H9 (cell line): ENCODE data around the gene CSNK1G1. TPM values are rescaled to one million over a fixed set of nuclear protein-coding genes. Genes with fewer than 3 reads are reported as not detected.

ENCODE experiments used
- DNase-seq: peaks from one replicate; pipeline ENCODE4 v3.0.0-alpha.2; 2017
- H2AFZ ChIP-seq: one replicate; pipeline ENCODE4 v1.6.1; 2013; ENCODE audit warnings: mild to moderate bottlenecking, low read length, control low read depth, moderate library complexity
- H2AK5ac ChIP-seq: 2 replicates; pipeline ENCODE4 v1.6.1; 2013; ENCODE audit warnings: low read length, control low read depth, mixed read lengths; ENCODE audit not compliant: insufficient read length
- H2BK120ac ChIP-seq: one replicate; pipeline ENCODE4 v1.6.1; 2013; ENCODE audit warnings: low read depth, mild to moderate bottlenecking, low read length, control low read depth, inconsistent platforms; ENCODE audit not compliant: poor library complexity, severe bottlenecking
- H2BK12ac ChIP-seq: 2 replicates; pipeline ENCODE4 v1.6.1; 2013; ENCODE audit warnings: low read length, control low read depth, mixed read lengths, low read depth; ENCODE audit not compliant: insufficient read length
- H2BK15ac ChIP-seq: 2 replicates; pipeline ENCODE4 v1.6.1; 2013; ENCODE audit warnings: low read depth, low read length, control low read depth
- H2BK20ac ChIP-seq: one replicate; pipeline ENCODE4 v1.6.1; 2013; ENCODE audit warnings: low read depth, mild to moderate bottlenecking, low read length, control low read depth, inconsistent platforms; ENCODE audit not compliant: poor library complexity, severe bottlenecking
- H2BK5ac ChIP-seq: 2 replicates; pipeline ENCODE4 v1.6.1; 2013; ENCODE audit warnings: low read length, control low read depth, mixed read lengths; ENCODE audit not compliant: insufficient read length
- H3K14ac ChIP-seq: 2 replicates; pipeline ENCODE4 v1.6.1; 2013; ENCODE audit warnings: low read length, control low read depth; ENCODE audit not compliant: insufficient read depth
- H3K18ac ChIP-seq: 2 replicates; pipeline ENCODE4 v1.6.1; 2013; ENCODE audit warnings: low read depth, mild to moderate bottlenecking, mixed read lengths, low read length, control low read depth; ENCODE audit not compliant: insufficient read length
- H3K23ac ChIP-seq: 2 replicates; pipeline ENCODE4 v1.6.1; 2013; ENCODE audit warnings: low read length, control low read depth, mixed read lengths, low read depth; ENCODE audit not compliant: insufficient read length
- H3K23me2 ChIP-seq: 2 replicates; pipeline ENCODE4 v1.6.1; 2013; ENCODE audit warnings: low read depth, mild to moderate bottlenecking, mixed read lengths, low read length, control low read depth; ENCODE audit not compliant: insufficient read length, poor library complexity, severe bottlenecking
- H3K27ac ChIP-seq: 2 replicates; pipeline ENCODE4 v1.5.1; 2013; ENCODE audit warnings: low read length, control low read depth, mixed read lengths, low read depth; ENCODE audit not compliant: insufficient read length
- H3K27me3 ChIP-seq: 2 replicates; pipeline ENCODE4 v1.6.1; 2013; ENCODE audit warnings: low read length, control low read depth, inconsistent platforms; ENCODE audit not compliant: insufficient read depth
- H3K4ac ChIP-seq: 2 replicates; pipeline ENCODE4 v1.6.1; 2013; ENCODE audit warnings: low read depth, mild to moderate bottlenecking, control low read depth, inconsistent platforms, low read length, moderate library complexity
- H3K4me1 ChIP-seq: 2 replicates; pipeline ENCODE4 v1.6.1; 2013; ENCODE audit warnings: low read length, control low read depth, inconsistent platforms; ENCODE audit not compliant: insufficient read depth
- H3K4me2 ChIP-seq: 2 replicates; pipeline ENCODE4 v1.6.1; 2013; ENCODE audit warnings: low read length, control low read depth, mixed read lengths; ENCODE audit not compliant: insufficient read length, insufficient read depth
- H3K56ac ChIP-seq: 2 replicates; pipeline ENCODE4 v1.6.1; 2013; ENCODE audit warnings: low read depth, mild to moderate bottlenecking, mixed read lengths, low read length, control low read depth; ENCODE audit not compliant: insufficient read length
- H3K79me1 ChIP-seq: 2 replicates; pipeline ENCODE4 v1.6.1; 2013; ENCODE audit warnings: low read depth, mild to moderate bottlenecking, moderate library complexity, low read length, control low read depth, inconsistent platforms; ENCODE audit not compliant: insufficient read depth, poor library complexity, severe bottlenecking
- H3K79me2 ChIP-seq: 2 replicates; pipeline ENCODE4 v1.6.1; 2013; ENCODE audit warnings: low read length, control low read depth, inconsistent platforms; ENCODE audit not compliant: insufficient read depth
- H3K9ac ChIP-seq: 2 replicates; pipeline ENCODE4 v1.6.1; 2013; ENCODE audit warnings: low read length, control low read depth, mixed read lengths; ENCODE audit not compliant: insufficient read length; ENCODE audit errors: extremely low read depth
- H3K9me3 ChIP-seq: one replicate; pipeline ENCODE4 v1.6.1; 2013; ENCODE audit warnings: low read depth, low read length, inconsistent platforms; ENCODE audit not compliant: control insufficient read depth
- H3T11ph ChIP-seq: one replicate; pipeline ENCODE4 v1.6.1; 2013; ENCODE audit warnings: mild to moderate bottlenecking, low read length, control low read depth, inconsistent platforms
- H4K20me1 ChIP-seq: one replicate; pipeline ENCODE4 v1.6.1; 2013; ENCODE audit not compliant: control insufficient read depth, insufficient read length, insufficient read depth
- H4K5ac ChIP-seq: 2 replicates; pipeline ENCODE4 v1.6.1; 2013; ENCODE audit warnings: low read depth, mild to moderate bottlenecking, mixed read lengths, low read length, control low read depth; ENCODE audit not compliant: insufficient read length
- H4K8ac ChIP-seq: replicated peaks from 2 replicates; pipeline ENCODE4 v1.6.1; 2013; ENCODE audit warnings: low read length, control low read depth, mixed read lengths, low read depth; ENCODE audit not compliant: insufficient read length
- H4K91ac ChIP-seq: 2 replicates; pipeline ENCODE4 v1.6.1; 2013; ENCODE audit warnings: low read depth, mild to moderate bottlenecking, moderate library complexity, mixed read lengths, low read length, control low read depth; ENCODE audit not compliant: insufficient read length
- H3K27ac Mint-ChIP-seq, 3 experiments: 2 replicates in 2 of 3; 3 replicates in 1 of 3; pipeline ENCODE4 v1.8.0; 2020 to 2021; ENCODE audit warnings: mixed read lengths in 3 of 3, mild to moderate bottlenecking in 1 of 3, moderate library complexity in 1 of 3
- H3K27me3 Mint-ChIP-seq: 2 replicates; pipeline ENCODE4 v1.8.0; 2021; ENCODE audit warnings: low read depth, mild to moderate bottlenecking, moderate library complexity, mixed read lengths
- H3K36me3 Mint-ChIP-seq, 3 experiments: 2 replicates in 2 of 3; 3 replicates in 1 of 3; pipeline ENCODE4 v1.8.0; 2020 to 2021; ENCODE audit warnings: low read depth in 3 of 3, mixed read lengths in 3 of 3; ENCODE audit not compliant: insufficient read depth in 1 of 3
- H3K4me1 Mint-ChIP-seq, 2 experiments: 2 replicates each; pipeline ENCODE4 v1.8.0; 2020; ENCODE audit warnings: mixed read lengths in 2 of 2
- H3K4me3 Mint-ChIP-seq, 2 experiments: 2 replicates in 1 of 2; 3 replicates in 1 of 2; pipeline ENCODE4 v1.8.0; 2020 to 2021; ENCODE audit warnings: mild to moderate bottlenecking in 2 of 2, mixed read lengths in 2 of 2, moderate library complexity in 1 of 2
- H3K9me3 Mint-ChIP-seq, 2 experiments: 2 replicates in 1 of 2; 3 replicates in 1 of 2; pipeline ENCODE4 v1.8.0; 2020; ENCODE audit warnings: mild to moderate bottlenecking in 2 of 2, mixed read lengths in 2 of 2, moderate library complexity in 1 of 2
- WGBS: extraction: QIAGEN DNeasy Blood & Tissue Kit; methylation state at CpG from one replicate; pipeline ENCODE4 v1.1.7; 2013; ENCODE audit warnings: missing lambda C conversion rate, low lambda C conversion rate, mixed read lengths; ENCODE audit not compliant: insufficient read length; ENCODE audit errors: extremely low coverage; 5-methylcytosine and 5-hydroxymethylcytosine counted together
- long read RNA-seq: library from polyadenylated mRNA; unstranded; transcript quantifications from one replicate; pipeline ENCODE4 v2.0.0, GENCODE V29; 2020
- total RNA-seq: library from RNA; stranded (reverse); gene quantifications from 2 replicates; pipeline ENCODE4 v1.2.1, GENCODE V29; 2021
- TF ChIP-seq, protein P1 (sequence below): fragments of 200-600 bp; sonication (generic); conservative IDR thresholded peaks from 3 replicates; pipeline ENCODE4 v1.8.0; 2021; ENCODE audit warnings: antibody characterized with exemption, mild to moderate bottlenecking

The CSNK1G1 gene
- 17.1 and 19.7 TPM in 2 replicates for total RNA-seq
- long read RNA-seq, full-length matches to known transcripts = 80 of 125 reads
- long read RNA-seq, partial matches to known transcripts = 7 of 125 reads
- long read RNA-seq, other reads (novel, unspliced or antisense) = 38 of 125 reads

DNA sequence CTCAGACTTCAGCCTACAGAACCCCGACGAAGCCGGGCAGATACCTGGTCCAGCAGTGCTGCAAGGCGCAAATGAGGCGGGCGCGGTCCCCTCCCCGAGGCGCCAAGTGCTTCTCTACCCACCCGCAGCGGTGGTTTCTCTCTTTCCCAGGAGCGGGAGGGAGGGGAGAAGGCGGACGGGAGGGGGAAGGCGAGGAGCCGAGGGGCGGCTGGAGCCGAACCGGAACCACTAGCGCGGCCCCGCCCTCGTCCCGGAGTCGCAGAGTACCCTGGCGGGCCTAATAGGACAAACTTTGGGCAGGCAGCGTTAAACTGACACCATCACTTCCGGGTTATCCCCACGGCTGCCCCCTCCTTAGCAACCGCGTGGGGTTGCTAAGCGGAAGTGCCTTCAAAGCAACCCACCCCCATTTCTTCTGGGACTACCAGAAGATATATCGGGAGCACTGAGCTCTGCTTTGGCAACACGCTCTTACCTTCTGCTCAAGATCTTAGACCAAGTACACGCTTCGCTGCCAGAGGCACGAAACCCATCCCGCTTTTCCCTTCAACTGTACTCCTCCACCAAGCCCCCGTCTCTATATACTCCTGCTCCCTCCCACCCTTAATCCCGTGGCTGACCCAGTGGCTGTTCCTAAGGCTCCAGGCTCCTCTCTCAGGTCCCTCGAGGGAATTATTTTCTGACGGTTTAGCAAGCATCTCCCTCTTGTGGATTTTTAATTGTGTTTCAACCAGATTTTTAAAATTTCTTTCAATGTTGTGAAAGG lies at the start of gene CSNK1G1:
Gene CSNK1G1, minus strand, starts transcription at position 230 of the 766 bp plus-strand sequence. CDS start 55,674 bp downstream, outside the sequence.
- Mint-ChIP-seq H3K4me3 (peak within 1 kb of the TSS; percentile 94 to 98), H3K4me1 (peaks cover 12% of the 10 kb centered on the region in 2 experiments), H3K36me3 (peaks cover 2 to 5% (median 4%) of the 10 kb centered on the region in 3 experiments; a peak in 4 of 7 replicates), H3K27ac (peak within 1 kb of the TSS; percentile 98 to 99 (median 98)), H3K9me3 (no peaks in the 10 kb centered on the region), H3K27me3 (no peaks in the 10 kb centered on the region)
- no peaks in the 10 kb centered on the region for H4K20me1 ChIP-seq
- H3K27ac ChIP-seq = no peak within 1 kb of the TSS
- H2BK5ac ChIP-seq = peak within 1 kb of the TSS; percentile 37
- H3K4me2 ChIP-seq = peak within 1 kb of the TSS; percentile 98
- no peak within 1 kb of the TSS for H3K4ac ChIP-seq
- peak within 1 kb of the TSS; percentile 49 for H4K5ac ChIP-seq
- no CpG with 5 or more reads among the region's 42 CpGs for WGBS
- no peak within 1 kb of the TSS for H3K56ac ChIP-seq
- peaks cover 4% of the 10 kb centered on the region for H3K79me1 ChIP-seq
- no peak within 1 kb of the TSS for H3K23ac ChIP-seq
- H2BK12ac ChIP-seq = no peak within 1 kb of the TSS
- no peak within 1 kb of the TSS for H2BK120ac ChIP-seq
- H3K27me3 ChIP-seq = no peaks in the 10 kb centered on the region
- H3K9ac ChIP-seq = peak within 1 kb of the TSS; percentile 89
- H2AK5ac ChIP-seq = no peak within 1 kb of the TSS
- H2BK15ac ChIP-seq = no peak within 1 kb of the TSS
- H3K23me2 ChIP-seq = peaks cover 5% of the 10 kb centered on the region
- no peak within 1 kb of the TSS for H4K91ac ChIP-seq
- TF ChIP-seq, protein P1, sequence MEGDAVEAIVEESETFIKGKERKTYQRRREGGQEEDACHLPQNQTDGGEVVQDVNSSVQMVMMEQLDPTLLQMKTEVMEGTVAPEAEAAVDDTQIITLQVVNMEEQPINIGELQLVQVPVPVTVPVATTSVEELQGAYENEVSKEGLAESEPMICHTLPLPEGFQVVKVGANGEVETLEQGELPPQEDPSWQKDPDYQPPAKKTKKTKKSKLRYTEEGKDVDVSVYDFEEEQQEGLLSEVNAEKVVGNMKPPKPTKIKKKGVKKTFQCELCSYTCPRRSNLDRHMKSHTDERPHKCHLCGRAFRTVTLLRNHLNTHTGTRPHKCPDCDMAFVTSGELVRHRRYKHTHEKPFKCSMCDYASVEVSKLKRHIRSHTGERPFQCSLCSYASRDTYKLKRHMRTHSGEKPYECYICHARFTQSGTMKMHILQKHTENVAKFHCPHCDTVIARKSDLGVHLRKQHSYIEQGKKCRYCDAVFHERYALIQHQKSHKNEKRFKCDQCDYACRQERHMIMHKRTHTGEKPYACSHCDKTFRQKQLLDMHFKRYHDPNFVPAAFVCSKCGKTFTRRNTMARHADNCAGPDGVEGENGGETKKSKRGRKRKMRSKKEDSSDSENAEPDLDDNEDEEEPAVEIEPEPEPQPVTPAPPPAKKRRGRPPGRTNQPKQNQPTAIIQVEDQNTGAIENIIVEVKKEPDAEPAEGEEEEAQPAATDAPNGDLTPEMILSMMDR = peak; percentile 44; the same call in 2 of the 3 replicates
- H3K14ac ChIP-seq = peak within 1 kb of the TSS; percentile 84; the same call in 1 of the 2 replicates
- H3K79me2 ChIP-seq = peaks cover 2% of the 10 kb centered on the region; the same call in 1 of the 2 replicates
- peak; percentile 98 for DNase-seq
- H3K4me1 ChIP-seq = no peaks in the 10 kb centered on the region
- H3T11ph ChIP-seq = no peak within 1 kb of the TSS
- H2AFZ ChIP-seq = no peak within 1 kb of the TSS
- peak within 1 kb of the TSS; percentile 43 for H3K18ac ChIP-seq
- no peaks in the 10 kb centered on the region for H3K9me3 ChIP-seq
- H4K8ac ChIP-seq = no peak within 1 kb of the TSS
- no peak within 1 kb of the TSS for H2BK20ac ChIP-seq
